ENCODE data around the gene TPBGL. TPM values are rescaled to one million over a fixed set of nuclear protein-coding genes. Genes with fewer than 3 reads are reported as not detected.

Gene TPBGL
- total and polyA plus RNA-seq, 4 donors: 0.11 to 0.58 (median 0.33) TPM

DNA sequence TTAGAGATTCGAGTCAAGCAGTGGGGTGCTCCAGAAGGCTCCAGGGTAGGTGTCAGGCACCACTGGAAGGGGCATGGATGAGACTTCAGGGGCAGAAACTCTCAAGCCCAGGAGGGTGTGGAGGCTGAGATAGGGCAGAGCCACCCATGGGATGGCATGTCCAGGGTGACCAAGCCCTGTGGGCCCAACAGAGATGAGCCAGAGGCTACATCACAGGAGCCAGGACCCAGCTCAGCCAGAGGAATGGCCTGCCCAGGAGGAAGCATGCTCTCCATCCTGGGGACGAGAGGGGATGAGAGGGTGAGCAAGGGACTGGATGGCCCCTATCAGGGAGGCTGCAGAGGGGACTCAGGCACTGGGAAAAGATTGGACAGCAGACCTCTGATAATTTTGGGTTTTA lies 46.9 kb upstream of the TPBGL start:
- Histone ChIP-seq H3K36me3 (ENCODE audit: control insufficient read depth in 4 of 4, insufficient read depth in 4 of 4, low read length in 4 of 4) (peaks cover 0 to 14% (median 0%) of the 10 kb centered on the region in 4 donors), H3K27ac (ENCODE audit: low read depth in 1 of 2, low read length in 1 of 2) (no peak overlapping the region), H3K4me1 (ENCODE audit: control insufficient read depth in 5 of 5, insufficient read depth in 5 of 5, low read length in 5 of 5) (peaks cover 0 to 21% (median 0%) of the 10 kb centered on the region in 5 donors), H3K9ac (ENCODE audit: insufficient read depth in 1 of 2, low read length in 2 of 2) (no peak overlapping the region), H3K27me3 (ENCODE audit: control insufficient read depth in 3 of 3, insufficient read depth in 3 of 3, low read length in 2 of 3) (no peaks in the 10 kb centered on the region), H3K9me3 (ENCODE audit: control insufficient read depth in 4 of 4, insufficient read depth in 3 of 4, low read length in 3 of 4) (no peaks in the 10 kb centered on the region), H3K4me3 (no peak overlapping the region)
- DNase-seq (no peak), ATAC-seq (ENCODE audit: insufficient read depth, low FRiP score) (no peak)
- 72 to 80% methylated on average over 2 of the region's 2 CpGs for WGBS, 2 donors
- TF ChIP-seq, protein P1, sequence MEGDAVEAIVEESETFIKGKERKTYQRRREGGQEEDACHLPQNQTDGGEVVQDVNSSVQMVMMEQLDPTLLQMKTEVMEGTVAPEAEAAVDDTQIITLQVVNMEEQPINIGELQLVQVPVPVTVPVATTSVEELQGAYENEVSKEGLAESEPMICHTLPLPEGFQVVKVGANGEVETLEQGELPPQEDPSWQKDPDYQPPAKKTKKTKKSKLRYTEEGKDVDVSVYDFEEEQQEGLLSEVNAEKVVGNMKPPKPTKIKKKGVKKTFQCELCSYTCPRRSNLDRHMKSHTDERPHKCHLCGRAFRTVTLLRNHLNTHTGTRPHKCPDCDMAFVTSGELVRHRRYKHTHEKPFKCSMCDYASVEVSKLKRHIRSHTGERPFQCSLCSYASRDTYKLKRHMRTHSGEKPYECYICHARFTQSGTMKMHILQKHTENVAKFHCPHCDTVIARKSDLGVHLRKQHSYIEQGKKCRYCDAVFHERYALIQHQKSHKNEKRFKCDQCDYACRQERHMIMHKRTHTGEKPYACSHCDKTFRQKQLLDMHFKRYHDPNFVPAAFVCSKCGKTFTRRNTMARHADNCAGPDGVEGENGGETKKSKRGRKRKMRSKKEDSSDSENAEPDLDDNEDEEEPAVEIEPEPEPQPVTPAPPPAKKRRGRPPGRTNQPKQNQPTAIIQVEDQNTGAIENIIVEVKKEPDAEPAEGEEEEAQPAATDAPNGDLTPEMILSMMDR (IDR thresholded peaks at IDR 0.05; ENCODE audit: control extremely low read depth, extremely low read depth): no peak

DNA sequence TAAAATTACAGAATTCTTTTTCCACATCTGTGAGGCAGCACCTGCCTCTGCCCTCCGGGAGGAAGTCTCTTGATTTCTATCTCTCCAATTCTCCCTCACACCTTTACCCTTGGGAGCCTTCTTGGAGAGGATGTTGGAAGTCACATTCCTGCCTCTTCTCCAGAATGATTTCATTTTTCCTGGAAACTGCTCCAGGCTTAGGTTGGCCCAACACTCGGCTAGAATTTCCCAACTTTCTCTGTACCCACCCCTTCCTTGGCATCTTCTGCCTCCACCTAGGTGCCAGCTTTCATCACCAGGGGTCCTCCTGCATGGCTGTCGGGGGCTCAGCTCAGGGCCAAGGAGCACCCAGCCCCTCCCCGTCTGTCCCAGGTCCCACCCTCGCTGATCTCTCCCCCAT lies 46.4 kb upstream of the TPBGL start:
- Histone ChIP-seq H3K27me3 (ENCODE audit: control insufficient read depth in 3 of 3, insufficient read depth in 3 of 3, low read length in 2 of 3) (no peaks in the 10 kb centered on the region), H3K9me3 (ENCODE audit: control insufficient read depth in 4 of 4, insufficient read depth in 3 of 4, low read length in 3 of 4) (no peaks in the 10 kb centered on the region), H3K27ac (ENCODE audit: low read depth in 1 of 2, low read length in 1 of 2) (no peak overlapping the region), H3K36me3 (ENCODE audit: control insufficient read depth in 4 of 4, insufficient read depth in 4 of 4, low read length in 4 of 4) (peaks cover 0 to 17% (median 0%) of the 10 kb centered on the region in 4 donors), H3K4me3 (no peak overlapping the region), H3K4me1 (ENCODE audit: control insufficient read depth in 5 of 5, insufficient read depth in 5 of 5, low read length in 5 of 5) (peaks cover 0 to 21% (median 0%) of the 10 kb centered on the region in 5 donors), H3K9ac (ENCODE audit: insufficient read depth in 1 of 2, low read length in 2 of 2) (no peak overlapping the region)
- WGBS, 2 donors: 43 to 50% methylated on average over 5 of the region's 5 CpGs
- no peak for DNase-seq
- TF ChIP-seq, protein P1 (IDR thresholded peaks at IDR 0.05; ENCODE audit: control extremely low read depth, extremely low read depth): no peak
- ATAC-seq (ENCODE audit: insufficient read depth, low FRiP score): no peak

DNA sequence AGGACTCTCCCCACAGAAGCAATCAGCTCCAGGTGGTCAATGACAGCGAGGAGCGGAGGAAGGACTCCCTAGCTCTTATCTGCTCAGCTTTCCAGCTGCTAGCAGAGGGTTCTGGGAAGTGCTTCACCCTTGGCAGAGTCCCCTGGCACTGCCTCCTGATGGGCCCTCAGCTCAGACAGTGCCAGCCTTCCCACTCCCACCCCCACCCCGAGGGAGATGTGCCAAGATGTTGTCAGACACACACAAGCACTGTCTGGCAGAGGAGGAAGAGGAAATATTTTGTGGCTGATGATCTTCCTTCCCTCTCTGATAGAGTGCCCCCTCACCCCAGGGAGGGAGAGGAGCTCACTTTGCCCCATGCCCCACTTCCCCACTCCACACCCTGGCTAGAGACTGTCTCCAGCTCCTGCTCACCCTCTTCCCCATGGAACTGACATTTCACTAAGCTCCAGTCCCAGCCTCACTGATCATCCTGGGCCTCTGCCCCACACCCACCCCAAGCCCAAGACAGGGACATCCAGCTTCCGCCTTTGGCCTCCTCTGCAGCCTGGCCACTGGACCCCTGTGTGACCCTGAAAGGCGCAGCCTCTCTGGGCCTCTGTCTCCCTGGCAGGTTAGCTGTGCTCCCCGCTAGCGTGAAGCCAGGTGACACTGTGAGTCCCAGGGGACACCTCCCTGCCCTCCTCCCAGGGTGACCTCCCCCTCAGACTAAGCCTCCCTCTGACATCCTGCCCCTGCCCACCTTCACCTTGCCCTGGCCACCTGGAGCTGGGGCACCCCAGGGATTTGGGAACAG lies 45.2 kb upstream of the TPBGL start:
- no peak for DNase-seq
- H3K36me3 ChIP-seq (ENCODE audit: control insufficient read depth in 4 of 4, insufficient read depth in 4 of 4, low read length in 4 of 4): peaks cover 0 to 24% (median 0%) of the 10 kb centered on the region in 4 donors
- H3K27ac ChIP-seq (ENCODE audit: low read depth in 1 of 2, low read length in 1 of 2): peak overlapping the region in 1 of 2 donors; percentile 54
- peaks cover 0 to 21% (median 0%) of the 10 kb centered on the region in 5 donors for H3K4me1 ChIP-seq (ENCODE audit: control insufficient read depth in 5 of 5, insufficient read depth in 5 of 5, low read length in 5 of 5)
- no peak overlapping the region for H3K9ac ChIP-seq (ENCODE audit: insufficient read depth in 1 of 2, low read length in 2 of 2)
- no peak overlapping the region for H3K4me3 ChIP-seq
- WGBS, 2 donors: 54 to 76% methylated on average over 7 of the region's 7 CpGs
- peak; percentile 44 for ATAC-seq (ENCODE audit: insufficient read depth, low FRiP score)
- H3K27me3 ChIP-seq (ENCODE audit: control insufficient read depth in 3 of 3, insufficient read depth in 3 of 3, low read length in 2 of 3): no peaks in the 10 kb centered on the region
- TF ChIP-seq, protein P1 (IDR thresholded peaks at IDR 0.05; ENCODE audit: control extremely low read depth, extremely low read depth): no peak
- H3K9me3 ChIP-seq (ENCODE audit: control insufficient read depth in 4 of 4, insufficient read depth in 3 of 4, low read length in 3 of 4): no peaks in the 10 kb centered on the region

Data from lung (tissue), 12 donors.